ENCODE data around the gene VPS39.

Gene VPS39

DNA sequence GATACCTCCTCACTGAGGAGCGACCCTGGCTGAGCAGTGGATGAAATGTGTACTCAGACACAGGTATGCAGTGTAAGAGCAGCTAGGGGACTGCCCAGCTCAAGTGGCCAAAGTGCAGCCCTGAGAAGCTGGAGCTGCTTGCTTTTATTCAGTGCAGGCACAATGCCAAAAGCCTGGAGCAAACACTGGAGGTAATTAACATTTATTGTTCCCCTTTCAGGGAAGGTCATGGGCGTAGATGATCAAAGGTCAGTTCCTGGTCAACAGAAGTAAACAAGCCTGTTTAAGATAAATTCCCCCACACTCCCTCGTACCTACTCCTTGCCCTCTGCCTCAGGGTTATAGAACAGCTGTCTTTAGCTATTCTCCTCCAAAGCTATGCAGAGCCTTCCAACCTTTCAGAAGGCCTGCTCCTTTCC is 69.1 kb downstream of the VPS39 start:
- Mint-ChIP-seq H3K4me3 (no peak overlapping the region), H3K9me3 (no peaks in the 10 kb centered on the region), H3K27ac (no peak overlapping the region), H3K27me3 (ENCODE audit: low read depth) (peaks cover 4% of the 10 kb centered on the region), H3K36me3 (ENCODE audit: low read depth) (no peaks in the 10 kb centered on the region), H3K4me1 (ENCODE audit: low read depth) (peaks cover 6% of the 10 kb centered on the region)

DNA sequence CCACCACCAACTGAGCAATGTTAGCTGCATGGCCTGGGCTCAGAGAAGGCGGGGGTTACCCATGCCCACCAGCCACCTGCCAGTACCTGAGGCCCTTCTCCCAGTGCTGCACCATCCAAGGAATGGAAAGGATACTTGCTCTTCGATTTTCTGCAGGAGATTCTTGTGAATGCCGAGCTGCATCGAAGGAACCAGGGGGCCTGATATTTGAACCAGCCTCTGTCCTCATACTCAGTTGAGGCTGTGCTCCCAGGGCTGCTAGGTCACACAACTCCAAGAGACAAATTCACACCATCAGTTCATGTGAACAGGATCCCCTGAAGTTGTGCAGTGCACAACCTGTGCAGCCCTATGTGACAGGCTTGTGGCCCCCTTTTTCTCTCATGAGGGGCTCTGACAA is 69.7 kb downstream of the VPS39 start:
- H3K36me3 Mint-ChIP-seq (ENCODE audit: low read depth), result no peaks in the 10 kb centered on the region
- no peak overlapping the region for H3K4me3 Mint-ChIP-seq
- no peaks in the 10 kb centered on the region for H3K9me3 Mint-ChIP-seq
- no peak overlapping the region for H3K27ac Mint-ChIP-seq
- H3K4me1 Mint-ChIP-seq (ENCODE audit: low read depth), result peaks cover 6% of the 10 kb centered on the region
- peaks cover 5% of the 10 kb centered on the region for H3K27me3 Mint-ChIP-seq (ENCODE audit: low read depth)

DNA sequence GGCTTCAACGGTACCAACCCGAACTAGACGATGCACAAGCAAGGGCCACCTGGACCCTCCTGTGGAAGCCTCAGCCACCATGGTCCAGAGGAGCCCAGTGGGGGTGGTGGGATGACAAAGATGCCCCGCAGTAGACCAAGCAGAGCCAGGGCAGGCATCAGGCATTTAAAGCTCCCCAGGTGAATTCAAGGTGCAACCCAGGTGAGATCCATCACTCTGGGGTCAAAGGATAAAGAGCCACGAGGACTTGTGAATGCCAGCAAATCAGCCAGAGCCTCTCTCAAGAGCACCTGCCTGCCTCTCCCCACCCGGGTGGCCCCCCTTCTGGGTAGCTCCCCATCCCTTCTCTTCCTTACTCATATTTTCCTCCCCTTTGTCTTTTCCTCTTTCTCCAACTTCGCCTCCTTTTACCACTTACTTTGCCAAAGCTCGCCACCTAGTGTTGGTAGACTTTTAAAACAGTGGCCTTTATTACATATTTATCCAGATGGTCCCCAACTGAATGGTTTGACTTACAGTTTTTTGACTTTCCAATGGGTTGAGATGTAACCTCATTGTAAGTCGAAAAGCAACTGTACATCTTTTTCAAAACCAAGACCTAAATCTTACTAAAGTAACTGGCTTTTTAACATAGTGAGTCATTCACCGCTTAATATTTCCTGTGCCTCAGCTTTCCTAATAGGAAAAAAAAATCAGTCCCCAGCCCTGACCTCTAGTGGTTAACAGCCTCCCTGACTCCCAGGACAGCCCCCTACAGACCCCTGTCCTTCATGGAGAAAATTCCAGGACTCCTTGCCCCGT is 70.4 kb downstream of the VPS39 start:
- H3K36me3 Mint-ChIP-seq (ENCODE audit: low read depth), result no peaks in the 10 kb centered on the region
- H3K27ac Mint-ChIP-seq, result no peak overlapping the region
- H3K27me3 Mint-ChIP-seq (ENCODE audit: low read depth), result peaks cover 5% of the 10 kb centered on the region
- peaks cover 6% of the 10 kb centered on the region for H3K4me1 Mint-ChIP-seq (ENCODE audit: low read depth)
- H3K4me3 Mint-ChIP-seq, result no peak overlapping the region
- no peaks in the 10 kb centered on the region for H3K9me3 Mint-ChIP-seq

DNA sequence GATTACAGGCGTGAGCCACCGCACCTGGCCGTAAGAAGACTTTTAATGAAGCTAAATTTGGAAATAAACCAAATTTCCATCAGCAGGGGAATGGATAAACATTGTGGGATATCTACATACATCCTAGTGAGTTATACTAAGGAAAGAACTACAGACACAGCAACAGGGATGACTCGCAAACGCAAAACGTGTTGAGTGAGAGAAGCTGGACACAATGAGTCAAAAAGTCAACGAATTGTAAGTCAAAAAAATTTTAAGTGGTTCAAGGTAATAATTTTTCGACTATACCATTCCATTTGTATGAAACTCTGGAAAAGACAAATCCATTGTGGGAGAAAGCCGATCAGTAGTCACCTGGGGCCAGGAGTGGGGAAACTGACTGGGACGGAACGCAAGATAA is 71.6 kb downstream of the VPS39 start:
- peaks cover 5% of the 10 kb centered on the region for H3K27me3 Mint-ChIP-seq (ENCODE audit: low read depth)
- H3K4me1 Mint-ChIP-seq (ENCODE audit: low read depth), result peaks cover 6% of the 10 kb centered on the region
- H3K36me3 Mint-ChIP-seq (ENCODE audit: low read depth), result no peaks in the 10 kb centered on the region
- H3K27ac Mint-ChIP-seq, result no peak overlapping the region
- no peak overlapping the region for H3K4me3 Mint-ChIP-seq
- no peaks in the 10 kb centered on the region for H3K9me3 Mint-ChIP-seq

DNA sequence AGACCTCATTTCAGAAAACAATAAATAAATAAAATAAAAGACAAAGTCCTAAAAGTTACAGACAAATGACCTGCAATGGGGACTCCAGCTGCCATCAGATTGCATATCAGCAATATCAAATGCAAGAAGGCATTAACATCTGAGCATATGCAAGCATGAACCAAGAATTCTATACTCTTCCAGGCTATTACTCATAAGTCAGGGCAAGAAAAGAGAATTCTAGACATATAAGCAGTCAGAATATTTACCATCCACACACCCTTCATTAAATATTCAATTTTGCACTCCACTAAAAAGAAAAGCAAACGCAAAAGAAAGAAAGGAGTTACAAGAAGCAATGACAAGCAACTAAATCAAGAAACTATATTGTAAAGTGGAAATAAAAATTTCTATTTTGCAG is 72.8 kb downstream of the VPS39 start:
- H3K27ac Mint-ChIP-seq, result no peak overlapping the region
- H3K4me3 Mint-ChIP-seq, result no peak overlapping the region
- peaks cover 5% of the 10 kb centered on the region for H3K27me3 Mint-ChIP-seq (ENCODE audit: low read depth)
- peaks cover 6% of the 10 kb centered on the region for H3K4me1 Mint-ChIP-seq (ENCODE audit: low read depth)
- no peaks in the 10 kb centered on the region for H3K9me3 Mint-ChIP-seq
- H3K36me3 Mint-ChIP-seq (ENCODE audit: low read depth), result no peaks in the 10 kb centered on the region

DNA sequence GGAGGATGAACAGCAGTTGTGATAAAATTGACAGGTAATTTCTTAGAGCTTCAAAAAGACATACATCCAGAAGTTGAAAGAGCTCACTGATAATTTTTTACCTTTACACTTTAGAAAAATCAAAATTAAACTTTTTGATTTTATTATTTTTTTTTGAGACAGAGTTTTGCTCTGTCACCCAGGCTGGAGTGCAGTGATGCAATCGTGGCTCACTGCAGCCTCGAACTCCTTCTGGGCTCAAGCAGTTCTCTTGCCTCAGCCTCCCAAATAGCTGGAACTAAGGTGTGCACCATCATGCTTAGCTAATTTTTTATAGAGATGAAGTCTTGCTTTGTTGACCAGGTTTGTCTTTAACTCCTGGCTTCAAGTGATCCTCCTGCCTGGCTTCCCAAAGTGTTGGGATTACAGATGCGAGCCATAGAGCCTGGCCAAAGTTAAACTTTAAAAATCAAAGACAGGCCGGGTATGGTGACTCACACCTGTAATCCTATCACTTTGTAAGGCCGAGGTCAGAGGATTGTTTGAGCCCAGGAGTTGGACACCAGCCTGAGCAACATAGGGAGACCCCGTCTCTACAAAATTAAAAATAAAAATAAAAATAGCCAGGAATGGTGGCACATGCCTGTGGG is 73.4 kb downstream of the VPS39 start:
- Mint-ChIP-seq H3K4me3 (no peak overlapping the region), H3K4me1 (ENCODE audit: low read depth) (peaks cover 6% of the 10 kb centered on the region), H3K36me3 (ENCODE audit: low read depth) (no peaks in the 10 kb centered on the region), H3K9me3 (no peaks in the 10 kb centered on the region), H3K27me3 (ENCODE audit: low read depth) (peaks cover 6% of the 10 kb centered on the region), H3K27ac (no peak overlapping the region)

DNA sequence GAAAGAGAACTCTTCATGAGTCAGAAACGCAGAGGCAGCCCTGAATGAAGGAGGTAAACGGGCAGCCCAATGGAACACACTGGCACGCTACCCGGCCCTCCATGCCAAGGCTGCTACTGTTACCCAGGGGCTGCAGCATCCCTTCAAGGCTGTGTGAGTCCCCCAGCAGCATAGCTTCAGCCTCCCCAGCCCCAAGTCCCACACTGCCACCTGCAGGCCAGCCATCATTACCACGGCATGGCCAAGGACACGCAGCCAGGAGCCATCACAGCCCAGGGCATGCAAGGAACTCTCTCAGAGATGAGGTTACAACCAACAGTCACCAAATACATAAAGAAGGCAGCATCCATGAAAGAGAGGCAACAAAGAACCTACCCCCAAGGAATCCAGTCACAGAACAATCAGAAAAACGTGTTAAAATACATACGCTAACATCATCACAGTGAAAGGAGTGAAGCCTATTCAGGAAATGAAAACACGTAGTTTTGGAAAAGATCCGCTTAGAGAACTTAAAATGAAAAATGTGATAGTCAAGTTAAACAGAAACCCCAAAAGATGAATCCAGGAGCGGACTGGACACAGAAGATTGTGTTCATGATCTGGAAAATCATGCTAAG is 74.1 kb downstream of the VPS39 start:
- H3K27me3 Mint-ChIP-seq (ENCODE audit: low read depth), result peaks cover 13% of the 10 kb centered on the region
- no peaks in the 10 kb centered on the region for H3K9me3 Mint-ChIP-seq
- peaks cover 8% of the 10 kb centered on the region for H3K4me1 Mint-ChIP-seq (ENCODE audit: low read depth)
- H3K4me3 Mint-ChIP-seq, result no peak overlapping the region
- H3K36me3 Mint-ChIP-seq (ENCODE audit: low read depth), result no peaks in the 10 kb centered on the region
- H3K27ac Mint-ChIP-seq, result no peak overlapping the region

DNA sequence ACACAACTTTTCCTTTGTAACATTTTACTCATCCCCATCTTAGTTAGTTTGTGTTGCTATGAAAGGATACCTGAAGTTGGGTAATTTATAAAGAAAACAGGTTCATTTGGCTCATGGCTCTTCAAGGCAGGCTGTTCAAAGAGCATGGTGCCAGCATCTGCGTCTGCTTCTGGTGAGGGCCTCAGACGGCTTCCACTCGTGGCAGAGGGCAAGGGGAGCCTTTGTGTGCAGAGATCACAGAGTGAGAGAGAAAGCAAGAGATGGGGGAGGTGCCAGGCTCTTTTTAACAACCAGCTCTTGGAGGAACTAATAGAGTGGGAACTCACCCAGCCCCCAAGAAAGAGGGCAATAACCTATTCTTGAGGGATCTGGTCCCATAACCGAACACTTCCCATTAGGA is 74.7 kb downstream of the VPS39 start:
- Mint-ChIP-seq H3K4me1 (ENCODE audit: low read depth) (peaks cover 8% of the 10 kb centered on the region), H3K27ac (no peak overlapping the region), H3K9me3 (no peaks in the 10 kb centered on the region), H3K27me3 (ENCODE audit: low read depth) (peaks cover 13% of the 10 kb centered on the region), H3K36me3 (ENCODE audit: low read depth) (no peaks in the 10 kb centered on the region), H3K4me3 (no peak overlapping the region)

DNA sequence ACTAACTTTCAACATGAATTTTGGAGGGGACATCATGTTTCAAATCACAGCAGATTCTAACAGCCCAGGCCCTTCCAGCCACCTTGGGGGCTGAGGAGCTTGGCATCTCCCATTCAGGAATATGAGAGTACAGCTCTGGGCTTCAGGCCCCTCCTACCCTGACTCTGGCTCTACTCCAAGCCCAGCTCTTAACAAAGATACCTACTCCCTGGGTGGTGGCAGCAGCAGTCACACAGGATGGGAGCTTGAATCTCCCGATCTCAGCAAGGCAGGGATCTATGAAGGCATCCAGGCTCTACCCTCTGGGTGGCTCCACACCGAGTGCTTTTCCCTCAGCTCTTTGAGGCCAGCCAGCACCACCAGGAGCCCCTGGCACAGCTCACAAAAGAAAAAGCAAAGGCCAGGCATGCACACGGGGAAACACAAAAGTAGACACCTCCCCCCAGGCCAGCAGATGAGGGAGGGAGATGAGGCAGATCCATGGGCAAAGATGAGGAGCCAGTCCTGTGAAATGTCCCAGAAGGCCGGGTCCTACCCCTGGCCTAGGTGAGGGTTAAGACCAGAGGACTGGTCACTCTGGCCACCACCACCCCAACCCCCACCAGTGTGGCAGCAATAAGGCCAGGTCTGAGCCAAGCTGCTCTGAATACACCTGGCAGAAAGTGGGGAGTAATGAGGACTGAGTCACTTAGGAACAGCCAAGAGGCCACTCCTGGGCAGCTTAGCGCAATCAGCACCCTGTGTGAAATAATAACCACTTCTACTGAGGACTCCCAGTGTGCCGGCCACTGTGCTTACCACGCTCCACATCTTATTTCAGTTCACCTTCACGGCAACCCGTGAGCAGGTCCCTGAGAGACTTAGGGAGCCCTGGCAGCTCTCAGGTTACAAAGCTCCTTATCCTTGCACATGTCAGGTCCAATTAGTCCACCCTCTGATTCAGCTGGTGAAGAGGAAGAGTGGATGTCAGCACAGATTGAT is 76.0 kb downstream of the VPS39 start:
- H3K27ac Mint-ChIP-seq, result no peak overlapping the region

DNA sequence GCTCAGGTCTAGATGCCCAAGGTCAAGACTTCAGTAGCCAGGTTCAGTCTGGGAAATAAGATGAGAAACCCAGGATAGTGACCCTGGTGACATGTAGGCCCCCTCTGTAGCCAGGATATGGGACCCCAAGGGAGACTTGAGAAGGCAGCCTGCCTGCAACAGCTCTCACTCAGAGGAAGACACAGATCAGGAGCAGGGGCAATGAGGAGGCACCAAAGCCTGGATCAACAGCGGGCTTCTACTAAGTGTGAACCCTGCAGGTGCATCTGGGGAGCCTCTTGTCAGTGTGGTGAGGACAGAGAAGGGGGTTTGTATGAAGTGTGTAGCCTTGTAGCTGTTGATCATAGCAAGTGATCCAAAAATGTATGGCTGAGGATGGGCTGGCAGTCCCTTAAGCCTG is 77.1 kb downstream of the VPS39 start:
- no peaks in the 10 kb centered on the region for H3K36me3 Mint-ChIP-seq (ENCODE audit: low read depth)
- H3K27ac Mint-ChIP-seq, result no peak overlapping the region
- no peak overlapping the region for H3K4me3 Mint-ChIP-seq
- H3K27me3 Mint-ChIP-seq (ENCODE audit: low read depth), result peaks cover 19% of the 10 kb centered on the region
- H3K9me3 Mint-ChIP-seq, result no peaks in the 10 kb centered on the region
- peaks cover 5% of the 10 kb centered on the region for H3K4me1 Mint-ChIP-seq (ENCODE audit: low read depth)

More for the DNA sequence above, 76.0 kb downstream of the VPS39 start:
- no peaks in the 10 kb centered on the region for H3K9me3 Mint-ChIP-seq
- H3K36me3 Mint-ChIP-seq (ENCODE audit: low read depth), result no peaks in the 10 kb centered on the region
- peaks cover 19% of the 10 kb centered on the region for H3K27me3 Mint-ChIP-seq (ENCODE audit: low read depth)
- no peak overlapping the region for H3K4me3 Mint-ChIP-seq
- H3K4me1 Mint-ChIP-seq (ENCODE audit: low read depth), result peaks cover 5% of the 10 kb centered on the region

DNA sequence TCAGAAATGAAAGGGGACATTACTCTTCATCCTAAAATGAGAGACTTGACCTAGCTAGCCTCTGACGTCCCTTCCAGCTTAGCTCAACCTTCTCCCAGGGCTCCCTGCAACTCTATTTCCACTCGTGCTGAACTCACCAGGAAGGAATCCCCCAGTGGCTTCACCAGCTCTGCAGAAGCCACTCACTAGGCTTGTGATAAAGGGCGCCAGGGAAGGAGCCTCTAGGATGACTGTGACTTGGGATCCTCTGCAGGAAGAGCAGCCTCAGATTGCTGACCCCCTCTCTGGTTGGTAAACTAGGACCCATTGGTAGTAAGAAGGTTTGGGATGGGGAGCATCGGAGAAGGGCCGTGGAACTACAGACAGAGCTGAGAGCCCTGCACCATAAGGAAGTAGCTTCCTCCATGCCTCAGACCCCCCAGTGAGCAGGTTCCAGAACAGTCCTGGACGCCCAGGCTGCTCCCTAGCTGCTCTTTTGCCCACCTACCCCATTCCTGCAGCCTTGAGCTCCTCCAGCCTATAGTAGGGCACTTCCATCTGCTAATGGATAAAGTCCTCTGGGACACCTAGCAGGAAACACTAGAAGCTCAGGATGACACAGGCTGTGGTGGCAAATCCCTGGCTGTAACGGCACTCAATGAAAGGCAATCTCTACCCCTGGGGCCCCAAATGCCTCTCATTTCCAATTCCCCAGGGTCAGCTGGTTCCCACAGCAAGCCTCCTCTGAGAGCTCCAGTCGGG is 77.7 kb downstream of the VPS39 start:
- H3K27me3 Mint-ChIP-seq (ENCODE audit: low read depth), result peaks cover 24% of the 10 kb centered on the region
- no peaks in the 10 kb centered on the region for H3K9me3 Mint-ChIP-seq
- no peaks in the 10 kb centered on the region for H3K36me3 Mint-ChIP-seq (ENCODE audit: low read depth)
- no peak overlapping the region for H3K27ac Mint-ChIP-seq
- H3K4me3 Mint-ChIP-seq, result no peak overlapping the region
- peaks cover 3% of the 10 kb centered on the region for H3K4me1 Mint-ChIP-seq (ENCODE audit: low read depth)

DNA sequence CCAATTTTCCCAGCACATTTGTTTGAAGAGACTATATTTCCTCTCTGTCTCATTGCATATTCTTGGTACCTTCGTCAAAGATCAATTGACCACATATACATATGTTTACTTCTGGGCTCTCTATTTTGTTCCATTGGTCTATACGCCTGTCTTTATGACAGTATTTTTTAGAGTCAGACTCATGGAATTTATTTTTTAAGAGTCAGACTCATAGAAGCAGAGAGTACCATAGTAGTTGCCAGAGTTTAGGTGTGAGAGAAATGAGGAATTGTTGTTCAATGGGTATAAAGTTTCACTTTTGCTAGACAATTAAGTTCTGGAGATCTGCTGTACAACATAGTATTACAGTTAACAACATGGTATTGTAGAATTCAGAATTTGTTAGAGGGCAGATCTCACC is 78.7 kb downstream of the VPS39 start:
- Mint-ChIP-seq H3K4me1 (ENCODE audit: low read depth) (peaks cover 2% of the 10 kb centered on the region), H3K36me3 (ENCODE audit: low read depth) (no peaks in the 10 kb centered on the region), H3K27me3 (ENCODE audit: low read depth) (peaks cover 31% of the 10 kb centered on the region), H3K27ac (no peak overlapping the region), H3K4me3 (no peak overlapping the region), H3K9me3 (no peaks in the 10 kb centered on the region)

DNA sequence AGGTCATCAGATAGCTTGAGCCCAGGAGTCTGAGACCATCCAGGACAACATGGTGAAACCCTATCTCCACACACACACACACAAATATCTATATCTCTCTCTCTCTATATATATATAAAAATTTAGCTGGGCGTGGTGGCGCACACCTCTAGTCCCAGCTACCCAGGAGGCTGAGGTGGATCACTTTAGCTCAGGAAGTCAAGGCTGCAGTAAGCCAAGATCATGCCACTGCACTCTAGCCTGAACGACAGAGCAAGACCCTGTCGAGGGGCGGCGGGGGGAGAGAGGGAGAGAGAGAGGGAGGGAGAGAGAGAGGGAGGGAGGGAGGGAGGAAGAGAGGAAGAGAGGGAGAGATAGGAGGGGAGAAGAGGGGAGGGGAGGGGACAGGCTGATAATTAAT is 79.6 kb downstream of the VPS39 start:
- Mint-ChIP-seq H3K9me3 (no peaks in the 10 kb centered on the region), H3K27me3 (ENCODE audit: low read depth) (peaks cover 28% of the 10 kb centered on the region), H3K36me3 (ENCODE audit: low read depth) (no peaks in the 10 kb centered on the region), H3K27ac (no peak overlapping the region), H3K4me3 (no peak overlapping the region), H3K4me1 (ENCODE audit: low read depth) (peaks cover 2% of the 10 kb centered on the region)

DNA sequence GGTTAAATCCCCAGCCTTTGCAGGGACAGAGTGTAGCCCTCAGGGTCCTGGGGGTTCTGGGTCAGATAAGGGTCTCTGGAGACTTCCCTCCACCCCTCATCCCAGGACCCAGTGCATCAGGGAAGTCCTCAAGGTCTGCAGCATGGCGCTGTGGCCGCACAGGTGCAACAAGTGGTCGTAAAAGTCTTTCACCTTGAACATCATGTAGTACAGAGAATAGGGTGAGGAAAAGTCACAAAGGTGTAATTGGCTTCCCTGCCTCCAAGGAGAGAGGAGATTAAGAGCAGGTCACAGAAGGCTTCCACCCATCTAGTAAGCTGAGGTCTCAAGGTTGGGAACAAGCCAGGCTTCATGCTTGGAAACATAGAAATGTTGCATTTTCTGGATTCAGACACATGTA is 84.6 kb downstream of the VPS39 start:
- H3K4me1 Mint-ChIP-seq (ENCODE audit: low read depth), result peaks cover 4% of the 10 kb centered on the region
- H3K4me3 Mint-ChIP-seq, result no peak overlapping the region
- no peaks in the 10 kb centered on the region for H3K9me3 Mint-ChIP-seq
- no peaks in the 10 kb centered on the region for H3K36me3 Mint-ChIP-seq (ENCODE audit: low read depth)
- H3K27me3 Mint-ChIP-seq (ENCODE audit: low read depth), result peaks cover 23% of the 10 kb centered on the region
- H3K27ac Mint-ChIP-seq, result no peak overlapping the region

All from T-helper 1 cell treated with Interleukin-12 subunit alpha and Interleukin-12 subunit beta and Interleukin-4 antibody, amounts not matched to agents 30 μg/mL and 1 μg/mL, for 36 hours (primary cell).